HG02642 (cell line): ENCODE measurements around the gene USP30.
"Not testable (repeated sequence)": the region's sequence is repeated elsewhere in the genome, so short reads cannot be mapped to it uniquely, and the experiment has no call there.

Experiments used
- ATAC-seq: cut with Tn5 transposase; IDR thresholded peaks from one replicate; pipeline ENCODE4 v1.9.1; 2021; ENCODE audit warnings: mild to moderate bottlenecking; ENCODE audit not compliant: unreplicated experiment, poor library complexity

The USP30 gene

GRCh38 chr12:109052097-109052413, 321 bp upstream of the USP30 start:
- ATAC-seq, result no peak

GRCh38 chr12:109053382-109054123, 1.2 kb downstream of the USP30 start:
- ATAC-seq, result no peak

GRCh38 chr12:109054124-109054513, 1.7 kb downstream of the USP30 start:
- ATAC-seq, result not testable (repeated sequence)

GRCh38 chr12:109054520-109054919, 2.1 kb downstream of the USP30 start:
- no peak for ATAC-seq

GRCh38 chr12:109056891-109057290, 4.5 kb downstream of the USP30 start:
- ATAC-seq, result no peak

- no peak for ATAC-seq
Measured at GRCh38 chr12:109057376-109057775, 5.0 kb downstream of the USP30 start.

- ATAC-seq, result no peak
Measured at GRCh38 chr12:109058773-109059172, 6.4 kb downstream of the USP30 start.

- ATAC-seq, result no peak
Measured at GRCh38 chr12:109064143-109064542, 11.8 kb downstream of the USP30 start.

- ATAC-seq, result no peak
Measured at GRCh38 chr12:109065154-109065852, 12.9 kb downstream of the USP30 start.

- ATAC-seq, result no peak
Measured at GRCh38 chr12:109065853-109066193, 13.4 kb downstream of the USP30 start.

- ATAC-seq, result no peak
Measured at GRCh38 chr12:109069307-109070271, 17.2 kb downstream of the USP30 start.

GRCh38 chr12:109074866-109075265, 22.5 kb downstream of the USP30 start:
- no peak for ATAC-seq

- ATAC-seq, result no peak
Measured at GRCh38 chr12:109082751-109083150, 30.4 kb downstream of the USP30 start.

GRCh38 chr12:109084425-109084824, 32.0 kb downstream of the USP30 start:
- ATAC-seq, result no peak

GRCh38 chr12:109085590-109085989, 33.2 kb downstream of the USP30 start:
- ATAC-seq, result no peak

- no peak for ATAC-seq
Measured at GRCh38 chr12:109087250-109087649, 34.9 kb downstream of the USP30 start.

- ATAC-seq, result no peak
Measured at GRCh38 chr12:109088818-109089217, 36.4 kb downstream of the USP30 start.

- ATAC-seq, result no peak
Measured at GRCh38 chr12:109089683-109090082, 37.3 kb downstream of the USP30 start.

GRCh38 chr12:109092497-109093021, 40.2 kb downstream of the USP30 start:
- ATAC-seq, result no peak

- peak; percentile 64 for ATAC-seq
Measured at GRCh38 chr12:109093022-109093918, 40.9 kb downstream of the USP30 start, which contains the start of gene ALKBH2. Gene ALKBH2 (minus strand): TSS chr12:109093472. CDS start chr12:109092786, 686 bp downstream.
